ENCODE results near the gene UNC93A.
A peak's percentile ranks its signal among the peaks of the same experiment; 100 is the strongest.
"Not testable (repeated sequence)": the region's sequence is repeated elsewhere in the genome, so short reads cannot be mapped to it uniquely, and the experiment has no call there.

Gene UNC93A

DNA sequence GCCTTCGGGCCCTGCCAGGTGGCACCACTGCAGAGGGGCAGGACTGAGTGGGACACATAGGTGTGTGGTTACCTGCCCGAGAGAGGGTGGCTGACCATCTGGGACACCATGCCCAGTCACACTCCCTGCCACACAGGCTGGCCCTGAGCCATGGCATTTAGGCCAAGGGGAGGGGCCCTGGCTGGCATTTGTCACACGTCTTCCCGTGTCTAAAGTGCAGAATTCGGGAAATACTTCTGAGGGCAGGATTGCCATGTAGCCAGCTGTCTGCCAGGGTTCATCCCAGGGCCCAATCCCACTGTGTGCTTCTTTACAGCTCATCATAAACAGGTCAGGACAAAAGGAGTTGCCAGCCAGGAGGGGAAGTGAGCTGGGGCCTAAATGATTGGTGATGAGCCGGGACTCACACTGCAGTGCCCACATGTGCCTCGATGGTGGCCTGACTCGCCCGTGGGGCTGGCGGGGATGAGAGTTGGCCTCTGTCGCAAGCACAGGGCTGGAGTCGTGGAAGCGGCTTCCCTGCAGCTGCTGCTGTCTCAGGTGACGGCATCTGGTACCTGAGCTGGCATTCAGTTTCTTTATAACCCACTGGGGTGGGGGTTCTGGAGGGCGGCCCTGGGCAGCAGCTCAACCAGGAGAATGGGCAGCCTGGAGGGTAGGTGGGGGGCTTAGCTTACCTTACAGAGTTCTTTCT is 5.9 kb upstream of the UNC93A start:
- H3K4me3 ChIP-seq (ENCODE audit: low read length), result no peak overlapping the region
- no peak for TF ChIP-seq CTCF (IDR thresholded peaks at IDR 0.05; ENCODE audit: insufficient read depth, low read depth, low read length, missing control alignments)
- no peak for DNase-seq (ENCODE audit: low read depth)

DNA sequence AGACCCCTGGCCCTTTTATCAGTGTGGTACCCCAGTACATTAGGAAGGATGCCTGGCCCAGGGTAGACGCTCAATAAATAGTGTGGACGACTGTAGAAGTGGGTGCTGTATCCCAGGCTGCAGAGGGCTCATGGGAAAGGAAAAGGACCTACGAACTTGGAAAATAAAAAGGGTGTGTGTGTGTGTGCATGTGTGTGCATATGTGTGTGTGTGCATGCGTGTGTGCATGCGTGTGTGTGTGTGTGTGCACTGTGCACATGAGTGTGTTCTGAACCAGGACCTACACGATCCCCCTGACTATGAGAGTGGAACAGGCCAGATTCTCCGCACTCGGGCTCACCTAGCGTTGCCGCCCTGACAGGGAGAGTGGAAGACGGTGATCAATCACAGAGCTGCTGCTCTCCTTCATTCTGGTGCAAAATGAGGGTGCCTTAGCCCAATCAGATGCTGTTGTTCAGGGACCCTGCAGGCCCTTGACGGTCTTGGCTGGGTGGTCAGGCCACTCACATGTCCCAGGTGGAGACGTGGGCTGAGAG is 3.5 kb upstream of the UNC93A start:
- no peak for DNase-seq (ENCODE audit: low read depth)
- no peak for TF ChIP-seq CTCF (IDR thresholded peaks at IDR 0.05; ENCODE audit: insufficient read depth, low read depth, low read length, missing control alignments)
- H3K4me3 ChIP-seq (ENCODE audit: low read length), result no peak overlapping the region

- H3K4me3 ChIP-seq (ENCODE audit: low read length), result not testable (repeated sequence)
- DNase-seq (ENCODE audit: low read depth), result peak; percentile 19
- peak; percentile 42 for TF ChIP-seq CTCF (IDR thresholded peaks at IDR 0.05; ENCODE audit: insufficient read depth, low read depth, low read length, missing control alignments)
These were observed 2.4 kb upstream of the UNC93A start for GRCh38 chr6:167288591-167289225.

GRCh38 chr6:167289291-167289690 is 1.8 kb upstream of the UNC93A start:
- not testable (repeated sequence) for H3K4me3 ChIP-seq (ENCODE audit: low read length); DNase-seq (ENCODE audit: low read depth)

GRCh38 chr6:167291623-167292300 is 647 bp downstream of the UNC93A start:
- TF ChIP-seq CTCF (IDR thresholded peaks at IDR 0.05; ENCODE audit: insufficient read depth, low read depth, low read length, missing control alignments), result no peak
- H3K4me3 ChIP-seq (ENCODE audit: low read length), result no peak overlapping the region
- DNase-seq (ENCODE audit: low read depth), result no peak

GRCh38 chr6:167292301-167293087 is 1.4 kb downstream of the UNC93A start:
- no peak for TF ChIP-seq CTCF (IDR thresholded peaks at IDR 0.05; ENCODE audit: insufficient read depth, low read depth, low read length, missing control alignments)
- H3K4me3 ChIP-seq (ENCODE audit: low read length), result no peak overlapping the region
- no peak for DNase-seq (ENCODE audit: low read depth)

Data from epithelial cell of esophagus (primary cell).